GM23338 (cell line): Measurements from ENCODE around the gene ZNF451.

Experiments
- CREB1 ChIP-seq: fragments of 250-450 bp; sonication (Bioruptor Pico); IDR thresholded peaks from 2 replicates; pipeline ENCODE4 v1.5.0; 2020; ENCODE audit warnings: low read depth, mild to moderate bottlenecking, moderate library complexity
- EZH2 ChIP-seq: fragments of 200-600 bp; sonication (generic); IDR thresholded peaks from one replicate; pipeline ENCODE4 v1.8.0; 2017; ENCODE audit warnings: antibody characterized with exemption, mild to moderate bottlenecking, low read depth; ENCODE audit not compliant: unreplicated experiment
- EZH2phosphoT487 ChIP-seq: fragments of 200-600 bp; sonication (generic); IDR thresholded peaks from one replicate; pipeline ENCODE4 v1.8.1; 2018; ENCODE audit warnings: antibody characterized with exemption; ENCODE audit not compliant: unreplicated experiment
- JUNB ChIP-seq: IDR thresholded peaks from one replicate; pipeline ENCODE4 v1.6.1; 2016; ENCODE audit warnings: antibody characterized with exemption; ENCODE audit not compliant: unreplicated experiment
- POLR2AphosphoS5 ChIP-seq: IDR thresholded peaks from 2 replicates; pipeline ENCODE4 v1.6.1; 2016; ENCODE audit warnings: antibody characterized with exemption, low read depth
- STAT1 ChIP-seq: IDR thresholded peaks from one replicate; pipeline ENCODE4 v1.6.1; 2016; ENCODE audit warnings: antibody characterized with exemption; ENCODE audit not compliant: unreplicated experiment
- TF ChIP-seq, protein P1 (sequence below), 2 experiments: fragments of 200-600 bp in 1 of 2; sonication (generic) in 1 of 2; conservative IDR thresholded peaks; 2 replicates each; pipeline versions ENCODE4 v1.5.1 to v1.6.1; 2016 to 2017; ENCODE audit warnings: antibody characterized with exemption in 2 of 2, low read depth in 2 of 2, mild to moderate bottlenecking in 2 of 2, moderate library complexity in 1 of 2
- TF ChIP-seq, protein P2 (sequence below): IDR thresholded peaks from one replicate; pipeline ENCODE4 v1.6.1; 2018; ENCODE audit warnings: antibody characterized with exemption; ENCODE audit not compliant: unreplicated experiment
- TF ChIP-seq, protein P3 (sequence below): IDR thresholded peaks from 2 replicates; pipeline ENCODE4 v1.6.1; 2016; ENCODE audit warnings: antibody characterized with exemption

DNA sequence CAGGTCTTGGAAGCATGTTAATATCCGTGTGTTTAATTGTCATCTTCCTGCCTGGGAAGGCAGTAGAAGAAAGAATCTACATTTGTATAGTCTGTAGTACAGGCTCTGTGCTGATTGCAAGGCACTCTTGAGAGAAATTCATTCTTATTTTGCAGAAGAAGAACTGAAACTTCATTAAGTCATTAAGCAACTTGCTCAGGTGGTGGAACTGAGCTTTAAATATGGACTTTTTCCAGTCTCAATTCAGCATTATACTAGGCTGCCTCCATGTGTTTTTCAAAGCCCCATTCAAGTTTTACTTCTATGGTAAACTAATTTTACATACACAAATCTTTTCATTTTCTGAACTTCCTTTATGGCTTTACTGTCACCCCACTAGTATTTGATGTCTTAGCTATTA lies 18.7 kb downstream of the ZNF451 start:
- TF ChIP-seq, protein P1, sequence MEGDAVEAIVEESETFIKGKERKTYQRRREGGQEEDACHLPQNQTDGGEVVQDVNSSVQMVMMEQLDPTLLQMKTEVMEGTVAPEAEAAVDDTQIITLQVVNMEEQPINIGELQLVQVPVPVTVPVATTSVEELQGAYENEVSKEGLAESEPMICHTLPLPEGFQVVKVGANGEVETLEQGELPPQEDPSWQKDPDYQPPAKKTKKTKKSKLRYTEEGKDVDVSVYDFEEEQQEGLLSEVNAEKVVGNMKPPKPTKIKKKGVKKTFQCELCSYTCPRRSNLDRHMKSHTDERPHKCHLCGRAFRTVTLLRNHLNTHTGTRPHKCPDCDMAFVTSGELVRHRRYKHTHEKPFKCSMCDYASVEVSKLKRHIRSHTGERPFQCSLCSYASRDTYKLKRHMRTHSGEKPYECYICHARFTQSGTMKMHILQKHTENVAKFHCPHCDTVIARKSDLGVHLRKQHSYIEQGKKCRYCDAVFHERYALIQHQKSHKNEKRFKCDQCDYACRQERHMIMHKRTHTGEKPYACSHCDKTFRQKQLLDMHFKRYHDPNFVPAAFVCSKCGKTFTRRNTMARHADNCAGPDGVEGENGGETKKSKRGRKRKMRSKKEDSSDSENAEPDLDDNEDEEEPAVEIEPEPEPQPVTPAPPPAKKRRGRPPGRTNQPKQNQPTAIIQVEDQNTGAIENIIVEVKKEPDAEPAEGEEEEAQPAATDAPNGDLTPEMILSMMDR (conservative IDR thresholded peaks at IDR 0.05; ENCODE audit: low read depth in 2 of 2): no peak
- TF ChIP-seq EZH2phosphoT487 (no peak), CREB1 (CRISPR knock-in tag) (no peak), EZH2 (no peak), POLR2AphosphoS5 (no peak), JUNB (no peak), STAT1 (no peak)
- TF ChIP-seq, protein P2, sequence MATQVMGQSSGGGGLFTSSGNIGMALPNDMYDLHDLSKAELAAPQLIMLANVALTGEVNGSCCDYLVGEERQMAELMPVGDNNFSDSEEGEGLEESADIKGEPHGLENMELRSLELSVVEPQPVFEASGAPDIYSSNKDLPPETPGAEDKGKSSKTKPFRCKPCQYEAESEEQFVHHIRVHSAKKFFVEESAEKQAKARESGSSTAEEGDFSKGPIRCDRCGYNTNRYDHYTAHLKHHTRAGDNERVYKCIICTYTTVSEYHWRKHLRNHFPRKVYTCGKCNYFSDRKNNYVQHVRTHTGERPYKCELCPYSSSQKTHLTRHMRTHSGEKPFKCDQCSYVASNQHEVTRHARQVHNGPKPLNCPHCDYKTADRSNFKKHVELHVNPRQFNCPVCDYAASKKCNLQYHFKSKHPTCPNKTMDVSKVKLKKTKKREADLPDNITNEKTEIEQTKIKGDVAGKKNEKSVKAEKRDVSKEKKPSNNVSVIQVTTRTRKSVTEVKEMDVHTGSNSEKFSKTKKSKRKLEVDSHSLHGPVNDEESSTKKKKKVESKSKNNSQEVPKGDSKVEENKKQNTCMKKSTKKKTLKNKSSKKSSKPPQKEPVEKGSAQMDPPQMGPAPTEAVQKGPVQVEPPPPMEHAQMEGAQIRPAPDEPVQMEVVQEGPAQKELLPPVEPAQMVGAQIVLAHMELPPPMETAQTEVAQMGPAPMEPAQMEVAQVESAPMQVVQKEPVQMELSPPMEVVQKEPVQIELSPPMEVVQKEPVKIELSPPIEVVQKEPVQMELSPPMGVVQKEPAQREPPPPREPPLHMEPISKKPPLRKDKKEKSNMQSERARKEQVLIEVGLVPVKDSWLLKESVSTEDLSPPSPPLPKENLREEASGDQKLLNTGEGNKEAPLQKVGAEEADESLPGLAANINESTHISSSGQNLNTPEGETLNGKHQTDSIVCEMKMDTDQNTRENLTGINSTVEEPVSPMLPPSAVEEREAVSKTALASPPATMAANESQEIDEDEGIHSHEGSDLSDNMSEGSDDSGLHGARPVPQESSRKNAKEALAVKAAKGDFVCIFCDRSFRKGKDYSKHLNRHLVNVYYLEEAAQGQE: no peak
- TF ChIP-seq, protein P3, sequence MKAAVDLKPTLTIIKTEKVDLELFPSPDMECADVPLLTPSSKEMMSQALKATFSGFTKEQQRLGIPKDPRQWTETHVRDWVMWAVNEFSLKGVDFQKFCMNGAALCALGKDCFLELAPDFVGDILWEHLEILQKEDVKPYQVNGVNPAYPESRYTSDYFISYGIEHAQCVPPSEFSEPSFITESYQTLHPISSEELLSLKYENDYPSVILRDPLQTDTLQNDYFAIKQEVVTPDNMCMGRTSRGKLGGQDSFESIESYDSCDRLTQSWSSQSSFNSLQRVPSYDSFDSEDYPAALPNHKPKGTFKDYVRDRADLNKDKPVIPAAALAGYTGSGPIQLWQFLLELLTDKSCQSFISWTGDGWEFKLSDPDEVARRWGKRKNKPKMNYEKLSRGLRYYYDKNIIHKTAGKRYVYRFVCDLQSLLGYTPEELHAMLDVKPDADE: no peak
